Memory B cell (primary cell): ENCODE measurements around the gene MRPS2.
A peak's percentile ranks its signal among the peaks of the same experiment; 100 is the strongest.

Source experiments
- ATAC-seq: fragments of 150-1000 bp; cut with Tn5 transposase; 2 replicates; pipeline ENCODE4 v1.10.0; 2021; ENCODE audit warnings: low read depth, mild to moderate bottlenecking, moderate library complexity
- DNase-seq, 2 donors: peaks; one replicate each; pipeline ENCODE4 v3.0.0; 2022; ENCODE audit warnings: low spot score in 2 of 2
- H3K27ac Mint-ChIP-seq: one replicate; pipeline ENCODE4 v1.8.0; 2022; ENCODE audit warnings: mild to moderate bottlenecking, moderate library complexity, mixed read lengths
- H3K27me3 Mint-ChIP-seq: one replicate; pipeline ENCODE4 v1.8.0; 2022; ENCODE audit warnings: mixed read lengths
- H3K36me3 Mint-ChIP-seq: one replicate; pipeline ENCODE4 v1.8.0; 2022; ENCODE audit warnings: mild to moderate bottlenecking, mixed read lengths
- H3K4me1 Mint-ChIP-seq: one replicate; pipeline ENCODE4 v1.8.0; 2022; ENCODE audit warnings: mixed read lengths
- H3K4me3 Mint-ChIP-seq: one replicate; pipeline ENCODE4 v1.8.0; 2022; ENCODE audit warnings: mild to moderate bottlenecking, moderate library complexity, mixed read lengths
- H3K9me3 Mint-ChIP-seq: one replicate; pipeline ENCODE4 v1.8.0; 2022; ENCODE audit warnings: mixed read lengths

MRPS2 gene

DNA sequence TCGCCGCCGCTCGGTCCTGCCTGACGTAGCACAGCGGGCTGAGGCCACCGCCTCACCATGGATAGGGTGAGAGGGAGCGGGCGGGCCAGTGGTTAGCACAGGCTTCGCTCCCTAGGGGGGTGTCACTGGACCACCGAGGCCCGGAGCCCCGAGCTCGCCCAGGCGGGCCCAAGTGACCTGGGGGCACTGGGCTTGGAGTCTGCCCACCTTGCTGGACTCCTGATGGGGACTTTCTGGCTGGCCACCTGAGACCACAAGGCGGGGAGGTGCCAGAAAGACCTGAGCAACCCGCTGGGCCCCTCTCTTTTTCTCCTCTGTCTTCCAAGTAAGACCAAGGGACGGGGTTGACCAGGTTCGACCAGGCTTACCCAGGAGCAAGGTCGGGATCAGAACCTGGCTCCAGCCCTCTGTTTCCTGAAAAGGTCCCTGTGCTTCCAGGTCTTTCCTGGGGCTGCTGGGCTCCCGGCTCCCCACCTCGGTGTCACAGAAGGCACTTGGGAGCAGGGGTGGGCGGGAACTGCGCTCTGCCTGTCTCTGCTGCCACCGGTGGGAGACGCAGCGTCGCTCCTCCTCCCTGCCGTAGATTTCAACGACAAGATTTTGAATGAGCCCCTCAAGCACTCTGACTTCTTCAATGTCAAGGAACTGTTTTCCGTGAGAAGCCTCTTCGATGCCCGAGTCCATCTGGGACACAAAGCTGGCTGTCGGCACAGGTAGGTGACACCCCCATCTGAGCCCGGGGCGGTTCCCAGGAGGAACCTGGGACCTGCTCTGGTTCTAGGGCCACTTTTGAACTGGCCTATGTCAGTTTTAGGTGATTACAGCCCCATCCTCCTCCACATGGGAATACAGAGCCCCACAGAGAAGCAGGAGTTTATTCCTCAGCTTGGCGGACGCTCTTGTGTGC is 1.0 kb downstream of the MRPS2 start:
- Mint-ChIP-seq H3K4me3 (peak overlapping the region; percentile 96), H3K27me3 (no peaks in the 10 kb centered on the region), H3K9me3 (no peaks in the 10 kb centered on the region), H3K4me1 (peaks cover 18% of the 10 kb centered on the region), H3K36me3 (peaks cover 20% of the 10 kb centered on the region), H3K27ac (peak overlapping the region; percentile 41)
- DNase-seq (no peak), ATAC-seq (no peak)

DNA sequence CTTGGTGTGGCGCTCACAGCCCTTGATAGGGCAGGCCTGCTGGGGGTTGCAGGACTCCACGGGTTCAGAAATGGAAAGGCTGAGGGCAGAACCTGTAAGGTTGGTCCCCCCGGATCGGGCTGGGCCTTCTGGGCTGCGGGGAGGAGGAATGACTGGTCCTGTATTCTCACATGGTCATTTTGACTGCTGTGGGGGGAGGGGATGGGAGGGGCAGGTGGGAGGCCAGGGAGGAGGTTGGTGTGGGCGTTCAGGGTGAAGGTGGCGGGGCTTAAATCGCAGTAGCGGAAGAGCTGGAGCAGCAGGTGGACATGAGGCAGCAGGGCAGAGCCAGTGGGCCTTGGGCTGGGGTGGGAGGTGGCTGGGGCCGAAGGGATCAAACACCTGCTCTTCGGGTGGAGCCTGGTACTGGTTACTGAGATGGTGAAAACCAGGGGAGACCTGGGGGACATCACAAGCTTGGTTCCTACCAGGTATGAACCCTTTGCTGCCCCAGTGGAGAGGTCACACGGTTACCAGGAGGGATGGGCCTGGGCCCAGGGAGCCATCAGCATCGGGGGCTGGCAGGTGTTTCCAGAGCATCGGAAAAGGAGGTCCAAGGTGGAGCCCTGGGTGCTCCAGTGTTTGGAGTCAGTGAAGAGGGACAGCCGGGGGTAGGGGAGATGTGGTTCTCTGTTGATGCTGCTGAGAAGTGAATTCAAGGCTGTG is 1.8 kb downstream of the MRPS2 start:
- H3K4me1 Mint-ChIP-seq: peaks cover 18% of the 10 kb centered on the region
- no peak overlapping the region for H3K27ac Mint-ChIP-seq
- no peaks in the 10 kb centered on the region for H3K9me3 Mint-ChIP-seq
- DNase-seq: no peak
- no peaks in the 10 kb centered on the region for H3K27me3 Mint-ChIP-seq
- no peak for ATAC-seq
- H3K4me3 Mint-ChIP-seq: peak overlapping the region; percentile 96
- peaks cover 20% of the 10 kb centered on the region for H3K36me3 Mint-ChIP-seq

GRCh38 chr9:135502873-135503321 is 2.4 kb downstream of the MRPS2 start:
- Mint-ChIP-seq H3K27ac (no peak overlapping the region), H3K9me3 (no peaks in the 10 kb centered on the region), H3K36me3 (peaks cover 22% of the 10 kb centered on the region), H3K4me1 (peaks cover 18% of the 10 kb centered on the region), H3K4me3 (no peak overlapping the region), H3K27me3 (no peaks in the 10 kb centered on the region)
- DNase-seq (no peak), ATAC-seq (no peak)

GRCh38 chr9:135503371-135504261 is 3.1 kb downstream of the MRPS2 start:
- peaks cover 2% of the 10 kb centered on the region for H3K27me3 Mint-ChIP-seq
- no peaks in the 10 kb centered on the region for H3K9me3 Mint-ChIP-seq
- H3K27ac Mint-ChIP-seq: no peak overlapping the region
- peaks cover 22% of the 10 kb centered on the region for H3K36me3 Mint-ChIP-seq
- peaks cover 18% of the 10 kb centered on the region for H3K4me1 Mint-ChIP-seq
- DNase-seq (no peak), ATAC-seq (no peak)
- H3K4me3 Mint-ChIP-seq: no peak overlapping the region

DNA sequence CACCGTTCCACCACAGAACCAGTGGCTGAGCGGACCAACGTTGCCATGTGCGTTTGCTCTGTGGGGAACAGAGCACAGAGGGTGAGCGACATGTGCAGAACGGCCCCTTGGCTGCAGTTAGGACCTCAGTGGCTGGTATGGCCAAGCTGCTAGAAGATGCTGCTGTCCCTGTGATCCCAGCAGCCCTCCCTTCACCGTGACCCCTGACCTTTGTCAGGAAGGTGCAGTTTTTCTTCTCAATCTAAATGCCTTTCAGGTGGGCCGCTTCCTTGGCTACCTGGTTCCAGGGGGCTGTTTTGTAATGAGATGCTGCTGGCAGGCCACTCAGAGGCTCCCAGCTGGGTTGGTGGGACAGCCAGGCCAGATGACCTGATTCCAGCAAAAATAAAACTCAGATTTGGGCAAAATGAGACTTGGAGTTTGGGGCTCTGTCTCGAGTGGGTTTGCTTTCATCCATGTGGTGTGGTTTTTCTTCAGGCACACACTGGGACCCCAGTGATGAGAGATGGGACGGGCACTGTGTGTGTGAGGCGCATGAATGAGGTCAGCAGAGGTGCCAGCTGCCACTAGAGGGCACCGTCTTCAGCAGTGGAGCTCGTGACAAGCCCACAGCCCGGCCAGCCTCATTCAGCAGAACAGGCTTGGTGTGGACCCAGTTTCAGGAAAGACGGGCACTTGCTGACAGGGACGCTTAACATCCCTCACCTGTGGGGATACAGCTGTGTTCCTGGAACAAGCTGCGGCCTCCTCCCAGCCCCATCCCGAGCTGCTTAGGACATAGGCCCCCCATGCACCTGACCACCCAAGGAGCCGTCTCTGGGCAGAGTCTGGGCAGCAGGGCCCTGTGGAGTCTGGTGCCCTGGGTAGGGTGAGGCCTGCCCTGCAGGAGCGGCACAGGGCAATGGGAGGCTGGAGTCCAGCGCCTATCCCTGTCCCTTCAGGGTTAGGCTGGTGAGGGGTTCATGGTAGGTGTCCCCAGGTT is 4.1 kb downstream of the MRPS2 start:
- peaks cover 2% of the 10 kb centered on the region for H3K27me3 Mint-ChIP-seq
- peaks cover 6% of the 10 kb centered on the region for H3K9me3 Mint-ChIP-seq
- no peak for ATAC-seq
- no peak overlapping the region for H3K27ac Mint-ChIP-seq
- peaks cover 14% of the 10 kb centered on the region for H3K4me1 Mint-ChIP-seq
- peaks cover 22% of the 10 kb centered on the region for H3K36me3 Mint-ChIP-seq
- no peak overlapping the region for H3K4me3 Mint-ChIP-seq
- DNase-seq: peak; percentile 34 to 44

- H3K27ac Mint-ChIP-seq: no peak overlapping the region
- H3K4me1 Mint-ChIP-seq: peaks cover 11% of the 10 kb centered on the region
- no peak overlapping the region for H3K4me3 Mint-ChIP-seq
- no peak for ATAC-seq
- H3K9me3 Mint-ChIP-seq: peaks cover 10% of the 10 kb centered on the region
- peaks cover 2% of the 10 kb centered on the region for H3K27me3 Mint-ChIP-seq
- peaks cover 21% of the 10 kb centered on the region for H3K36me3 Mint-ChIP-seq
- no peak for DNase-seq
Measured at GRCh38 chr9:135505406-135506187, 5.1 kb downstream of the MRPS2 start.

DNA sequence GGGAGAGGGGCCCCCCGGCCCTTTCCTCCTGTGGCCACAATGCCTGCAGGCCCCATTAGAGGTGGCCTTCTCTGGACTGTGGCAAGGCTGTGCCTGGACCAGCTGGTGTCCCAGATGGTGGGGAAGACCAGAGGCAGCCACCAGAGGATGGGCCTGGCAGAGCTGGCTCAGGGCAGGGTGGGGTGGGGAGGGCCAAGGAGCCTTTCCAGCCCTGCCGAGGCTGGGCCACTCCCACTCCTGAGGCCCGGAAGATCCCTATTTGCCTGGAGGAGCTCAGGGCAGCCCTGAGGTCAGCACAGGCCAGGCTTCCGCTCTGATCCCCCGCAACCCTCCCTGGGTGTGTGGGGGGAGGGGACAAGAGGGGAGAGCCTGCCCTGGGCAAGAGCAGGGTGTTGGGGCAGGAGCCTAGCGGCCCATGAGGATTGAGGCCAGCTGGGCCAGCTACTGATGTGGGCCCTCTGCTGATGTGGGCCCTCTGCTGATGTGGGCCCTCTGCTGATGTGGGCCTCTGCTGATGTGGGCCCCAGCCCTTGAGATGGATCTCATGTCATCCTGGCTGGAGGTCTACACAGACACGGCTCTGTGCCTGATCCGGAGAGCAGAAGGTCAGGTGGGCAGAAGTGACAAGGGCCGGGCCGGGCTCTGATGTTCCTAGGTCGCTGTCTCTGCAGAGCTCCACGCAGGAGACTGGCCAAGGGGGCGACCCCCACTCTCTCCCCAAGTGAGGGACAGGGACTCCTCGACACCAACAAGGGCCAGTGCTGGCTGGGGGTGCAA is 6.0 kb downstream of the MRPS2 start:
- DNase-seq: no peak
- Mint-ChIP-seq H3K27ac (no peak overlapping the region), H3K9me3 (peaks cover 10% of the 10 kb centered on the region), H3K27me3 (peaks cover 2% of the 10 kb centered on the region), H3K36me3 (peaks cover 21% of the 10 kb centered on the region), H3K4me1 (peaks cover 9% of the 10 kb centered on the region), H3K4me3 (no peak overlapping the region)
- ATAC-seq: no peak

DNA sequence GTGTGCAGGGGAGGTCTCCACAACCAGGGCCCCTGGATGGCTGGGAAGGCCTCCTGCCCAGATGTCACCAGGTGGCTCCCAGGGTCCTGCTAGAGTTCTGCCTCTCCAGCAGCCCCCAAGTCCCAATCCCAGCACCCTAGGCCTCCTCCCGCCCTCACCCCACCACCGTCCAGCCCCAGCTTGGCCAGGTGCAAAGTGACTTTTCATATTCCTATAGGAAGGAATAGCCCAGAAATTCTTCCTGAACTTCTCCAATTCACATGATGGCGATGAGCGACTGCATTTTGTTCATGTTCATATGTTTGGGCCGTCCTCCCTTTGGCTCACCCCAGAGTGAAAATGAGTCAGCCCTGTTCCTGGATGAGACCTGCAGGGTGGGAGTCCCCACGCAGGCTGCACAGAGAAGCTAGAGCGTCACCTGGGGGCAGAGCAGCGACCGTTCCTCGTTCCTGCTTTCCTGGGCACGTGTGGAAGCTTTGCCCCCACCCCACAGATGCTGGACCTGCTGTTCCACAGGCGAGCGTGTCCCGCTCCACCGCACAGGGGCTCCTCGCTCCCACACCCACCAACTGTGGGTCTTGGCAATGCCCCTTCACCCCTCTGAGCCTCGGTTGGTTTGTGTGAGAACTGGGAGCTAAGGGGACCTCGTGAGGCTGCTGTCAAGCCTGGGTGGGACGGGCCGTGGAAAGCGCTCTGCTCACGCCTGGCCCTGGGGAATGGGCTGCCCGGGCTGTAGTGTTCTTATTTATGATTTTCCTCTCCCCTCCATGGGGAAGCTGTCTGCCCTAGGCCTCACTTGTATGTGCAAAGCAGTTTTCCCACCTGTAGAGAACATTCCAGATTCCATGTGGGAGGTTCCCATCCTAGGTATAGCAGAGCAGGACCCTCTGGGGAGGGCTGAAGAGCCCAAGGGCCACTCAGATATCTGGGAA is 6.9 kb downstream of the MRPS2 start:
- H3K36me3 Mint-ChIP-seq: peaks cover 21% of the 10 kb centered on the region
- peaks cover 2% of the 10 kb centered on the region for H3K27me3 Mint-ChIP-seq
- peaks cover 4% of the 10 kb centered on the region for H3K4me1 Mint-ChIP-seq
- no peak overlapping the region for H3K4me3 Mint-ChIP-seq
- no peak overlapping the region for H3K27ac Mint-ChIP-seq
- DNase-seq: no peak
- H3K9me3 Mint-ChIP-seq: peaks cover 10% of the 10 kb centered on the region
- no peak for ATAC-seq

DNA sequence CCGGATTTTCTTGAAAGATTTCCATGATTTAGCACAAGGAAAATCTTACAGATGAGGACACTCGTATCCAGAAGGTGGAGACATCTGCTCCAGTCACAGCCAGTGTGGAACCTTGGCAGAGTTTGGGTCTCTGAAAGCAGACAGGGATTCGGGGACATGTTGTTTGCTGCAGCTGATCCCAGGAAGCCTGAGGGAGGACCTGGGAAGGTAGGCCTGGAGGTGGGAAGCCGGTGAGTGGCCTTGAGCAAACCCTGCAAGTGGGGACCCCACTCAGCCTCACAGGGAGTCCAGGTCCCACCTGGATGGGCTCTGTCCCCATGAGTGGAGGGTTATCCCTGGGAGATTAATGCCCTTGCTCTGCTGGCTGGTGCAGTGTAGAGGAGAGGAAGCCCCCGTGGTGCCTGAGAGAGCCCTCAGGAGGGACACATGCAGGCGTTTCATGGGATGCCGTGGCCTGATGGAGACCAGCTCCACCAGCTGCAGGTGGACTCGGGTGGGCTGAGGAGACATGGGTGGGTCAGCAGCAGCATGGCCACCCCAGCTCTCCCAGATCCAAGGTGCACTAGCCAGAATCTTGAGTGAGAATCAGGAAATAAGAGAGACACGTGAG is 7.8 kb downstream of the MRPS2 start:
- ATAC-seq (no peak), DNase-seq (no peak)
- peaks cover 2% of the 10 kb centered on the region for H3K27me3 Mint-ChIP-seq
- H3K9me3 Mint-ChIP-seq: peaks cover 10% of the 10 kb centered on the region
- peaks cover 4% of the 10 kb centered on the region for H3K4me1 Mint-ChIP-seq
- H3K36me3 Mint-ChIP-seq: peaks cover 18% of the 10 kb centered on the region
- no peak overlapping the region for H3K27ac Mint-ChIP-seq
- H3K4me3 Mint-ChIP-seq: no peak overlapping the region

DNA sequence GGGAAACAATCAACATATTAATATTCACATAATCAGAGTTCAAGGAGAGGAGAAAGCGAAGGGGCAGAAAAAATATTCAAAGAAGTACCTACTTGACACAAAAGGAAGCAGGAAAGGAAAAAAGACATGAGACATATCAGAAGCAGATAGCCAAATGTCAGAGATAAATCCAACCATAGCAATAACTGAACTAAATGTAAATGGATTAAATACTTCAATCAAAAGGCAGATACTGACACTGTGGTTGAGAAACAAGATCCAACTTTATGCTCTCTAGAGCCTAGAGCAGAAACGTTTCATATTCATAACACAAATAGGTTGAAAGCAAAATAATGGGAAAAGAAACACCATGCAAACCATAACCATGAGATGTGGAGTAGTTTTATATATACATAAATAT is 9.0 kb downstream of the MRPS2 start:
- Mint-ChIP-seq H3K36me3 (peaks cover 8% of the 10 kb centered on the region), H3K4me1 (peaks cover 3% of the 10 kb centered on the region), H3K27me3 (peaks cover 3% of the 10 kb centered on the region), H3K9me3 (peaks cover 10% of the 10 kb centered on the region), H3K27ac (no peak overlapping the region), H3K4me3 (no peak overlapping the region)
- DNase-seq: no peak
- no peak for ATAC-seq

GRCh38 chr9:135512241-135512603 is 11.7 kb downstream of the MRPS2 start:
- peaks cover 10% of the 10 kb centered on the region for H3K9me3 Mint-ChIP-seq
- no peak for ATAC-seq
- peaks cover 3% of the 10 kb centered on the region for H3K27me3 Mint-ChIP-seq
- DNase-seq: no peak
- no peak overlapping the region for H3K4me3 Mint-ChIP-seq
- H3K36me3 Mint-ChIP-seq: peaks cover 2% of the 10 kb centered on the region
- H3K27ac Mint-ChIP-seq: no peak overlapping the region
- H3K4me1 Mint-ChIP-seq: no peaks in the 10 kb centered on the region
